SK-MEL-5 (cell line): Measurements from ENCODE around the gene KCND3. TPM values are rescaled to one million over a fixed set of nuclear protein-coding genes. Genes with fewer than 3 reads are reported as not detected.

Source experiments
- DNase-seq: peaks from one replicate; pipeline ENCODE4 v3.0.0-alpha.2; 2016; ENCODE audit warnings: low read depth, low spot score
- in situ Hi-C: cut with HindIII; loops from 2 replicates; pipeline ENCODE4 v1.10.0; 2016; ENCODE audit warnings: low sequenced_read_pairs, high pct_unique_total_duplicates, low pct_unique_long_range_greater_than_20kb
- total RNA-seq: library from RNA; depleted of rRNA; stranded (reverse); fragments of >200 nt; shearing (Covaris generic); gene quantifications from 2 replicates; pipeline ENCODE4 v1.2.3, GENCODE V29; 2014

Gene KCND3
- total RNA-seq, 1 experiment from 2014 or later, result 0.13 TPM

GRCh38 chr1:111878649-111879048 lies 110.8 kb downstream of the KCND3 start:
- in situ Hi-C loops, result no loop called here

GRCh38 chr1:111878091-111878490 lies 111.4 kb downstream of the KCND3 start:
- no peak for DNase-seq
- in situ Hi-C loops, result no loop called here

More at GRCh38 chr1:111878649-111879048, 110.8 kb downstream of the KCND3 start:
- no peak for DNase-seq

- DNase-seq, result no peak
- in situ Hi-C loops, result no loop called here
Measured at GRCh38 chr1:111876631-111877030, 112.8 kb downstream of the KCND3 start.

GRCh38 chr1:111875640-111876039 lies 113.8 kb downstream of the KCND3 start:
- DNase-seq, result no peak
- in situ Hi-C loops, result no loop called here

GRCh38 chr1:111873460-111874030 lies 115.9 kb downstream of the KCND3 start:
- no peak for DNase-seq
- in situ Hi-C loops, result no loop called here

GRCh38 chr1:111870181-111870580 lies 119.3 kb downstream of the KCND3 start:
- no peak for DNase-seq
- in situ Hi-C loops, result no loop called here

GRCh38 chr1:111867868-111868440 lies 121.5 kb downstream of the KCND3 start:
- DNase-seq, result no peak
- in situ Hi-C loops, result no loop called here

GRCh38 chr1:111864862-111865261 lies 124.6 kb downstream of the KCND3 start:
- in situ Hi-C loops, result no loop called here
- DNase-seq, result no peak

GRCh38 chr1:111863401-111863800 lies 126.1 kb downstream of the KCND3 start:
- DNase-seq, result no peak
- in situ Hi-C loops, result no loop called here

GRCh38 chr1:111862599-111862998 lies 126.9 kb downstream of the KCND3 start:
- in situ Hi-C loops, result no loop called here
- DNase-seq, result no peak

GRCh38 chr1:111861523-111861922 lies 127.9 kb downstream of the KCND3 start:
- DNase-seq, result no peak
- in situ Hi-C loops, result no loop called here

GRCh38 chr1:111857194-111857651 lies 132.2 kb downstream of the KCND3 start:
- DNase-seq, result no peak
- in situ Hi-C loops, result no loop called here

- in situ Hi-C loops, result no loop called here
- no peak for DNase-seq
Measured at GRCh38 chr1:111856411-111857185, 132.9 kb downstream of the KCND3 start.

- in situ Hi-C loops, result no loop called here
- DNase-seq, result no peak
Measured at GRCh38 chr1:111855260-111855659, 134.2 kb downstream of the KCND3 start.

- in situ Hi-C loops, result no loop called here
- no peak for DNase-seq
Measured at GRCh38 chr1:111852261-111852721, 137.2 kb downstream of the KCND3 start.

GRCh38 chr1:111851552-111851951 lies 137.9 kb downstream of the KCND3 start:
- peak; percentile 30 for DNase-seq

GRCh38 chr1:111850109-111850508 lies 139.4 kb downstream of the KCND3 start:
- no peak for DNase-seq
- in situ Hi-C loops, result no loop called here

More at GRCh38 chr1:111851552-111851951, 137.9 kb downstream of the KCND3 start:
- in situ Hi-C loops, result no loop called here

GRCh38 chr1:111848852-111849545 lies 140.5 kb downstream of the KCND3 start:
- DNase-seq, result no peak
- in situ Hi-C loops, result no loop called here
